Osteoblast (primary cell): ENCODE results near the gene POU2AF3. TPM values are rescaled to one million over a fixed set of nuclear protein-coding genes. Genes with fewer than 3 reads are reported as not detected.

Experiments
- DNase-seq: peaks from one replicate; pipeline ENCODE4 v3.0.0; 2011; ENCODE audit warnings: low spot score, mixed read lengths; ENCODE audit not compliant: insufficient read length; ENCODE audit errors: missing footprints
- H2AFZ ChIP-seq: 2 replicates; pipeline ENCODE4 v1.6.0; 2011; ENCODE audit warnings: mild to moderate bottlenecking, low read length
- H3K27ac ChIP-seq: 2 replicates; pipeline ENCODE4 v1.5.1; 2011; ENCODE audit warnings: mild to moderate bottlenecking, low read depth, low read length, moderate library complexity
- H3K27me3 ChIP-seq: 2 replicates; pipeline ENCODE4 v1.6.0; 2012; ENCODE audit warnings: mild to moderate bottlenecking, control low read depth, inconsistent platforms, low read length, moderate library complexity; ENCODE audit not compliant: insufficient read depth
- H3K36me3 ChIP-seq: 2 replicates; pipeline ENCODE4 v1.5.1; 2011; ENCODE audit warnings: mild to moderate bottlenecking, low read length, control low read depth, moderate library complexity; ENCODE audit not compliant: insufficient read depth
- H3K4me1 ChIP-seq: 2 replicates; pipeline ENCODE4 v1.5.1; 2011; ENCODE audit warnings: mild to moderate bottlenecking, low read length, control low read depth, moderate library complexity; ENCODE audit not compliant: insufficient read depth
- H3K4me2 ChIP-seq: 2 replicates; pipeline ENCODE4 v1.6.0; 2011; ENCODE audit warnings: mild to moderate bottlenecking, low read length; ENCODE audit not compliant: insufficient read depth
- H3K4me3 ChIP-seq: fragments of 200-600 bp; sonication (generic); 3 replicates; pipeline ENCODE4 v1.5.1; 2012; ENCODE audit warnings: mild to moderate bottlenecking, low read length, inconsistent platforms; ENCODE audit not compliant: insufficient read depth
- H3K79me2 ChIP-seq: 2 replicates; pipeline ENCODE4 v1.6.0; 2012; ENCODE audit warnings: mild to moderate bottlenecking, low read length, control low read depth, inconsistent platforms; ENCODE audit not compliant: insufficient read depth
- H3K9me3 ChIP-seq: 2 replicates; pipeline ENCODE4 v1.5.1; 2011; ENCODE audit warnings: low read depth, low read length, control low read depth
- H4K20me1 ChIP-seq: 2 replicates; pipeline ENCODE4 v1.6.0; 2012; ENCODE audit warnings: mild to moderate bottlenecking, low read length, control low read depth; ENCODE audit not compliant: insufficient read depth
- CTCF ChIP-seq: IDR thresholded peaks from 2 replicates; pipeline ENCODE4 v1.5.1; 2011; ENCODE audit warnings: mild to moderate bottlenecking, low read depth, low read length, moderate library complexity; ENCODE audit errors: extremely low read depth
- total RNA-seq: library from RNA; depleted of rRNA; stranded (reverse); fragments of >200 nt; gene quantifications from 2 replicates; pipeline ENCODE4 v1.2.3, GENCODE V29; 2012

Gene POU2AF3
- total RNA-seq, 1 donor: 0.36 TPM

DNA sequence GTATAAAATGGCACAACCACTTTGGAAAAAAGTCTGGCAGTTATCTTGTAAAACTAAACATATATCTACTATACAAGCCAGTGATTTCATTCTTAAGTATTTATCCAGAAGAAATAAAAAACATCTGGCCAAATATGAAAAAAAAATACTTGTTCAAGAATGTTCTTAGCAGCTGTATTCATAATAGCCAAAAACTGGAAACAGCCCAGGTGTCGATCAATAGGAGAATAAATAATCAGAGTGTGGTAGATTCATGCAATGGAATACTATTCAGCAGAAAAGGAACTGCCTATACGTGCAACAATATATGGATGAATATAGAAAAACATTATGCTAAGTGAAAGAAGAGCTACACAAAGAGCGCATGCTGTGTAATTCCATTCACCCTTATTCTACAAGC lies 44.0 kb downstream of the POU2AF3 start:
- TF ChIP-seq CTCF: no peak
- no peak overlapping the region for H3K27ac ChIP-seq
- H2AFZ ChIP-seq: no peak overlapping the region
- H3K4me2 ChIP-seq: no peak overlapping the region
- peaks cover 5% of the 10 kb centered on the region for H3K4me1 ChIP-seq
- H4K20me1 ChIP-seq: no peaks in the 10 kb centered on the region
- no peaks in the 10 kb centered on the region for H3K27me3 ChIP-seq
- H3K9me3 ChIP-seq: no peaks in the 10 kb centered on the region
- no peak for DNase-seq
- no peak overlapping the region for H3K4me3 ChIP-seq
- no peaks in the 10 kb centered on the region for H3K79me2 ChIP-seq
- H3K36me3 ChIP-seq: no peaks in the 10 kb centered on the region

GRCh38 chr11:111344032-111344431 lies 45.7 kb downstream of the POU2AF3 start:
- Histone ChIP-seq H3K36me3 (no peaks in the 10 kb centered on the region), H3K4me3 (no peak overlapping the region), H3K27ac (no peak overlapping the region), H3K79me2 (no peaks in the 10 kb centered on the region), H3K9me3 (no peaks in the 10 kb centered on the region), H3K4me2 (no peak overlapping the region), H2AFZ (no peak overlapping the region), H4K20me1 (no peaks in the 10 kb centered on the region), H3K4me1 (peaks cover 10% of the 10 kb centered on the region), H3K27me3 (no peaks in the 10 kb centered on the region)
- TF ChIP-seq CTCF: no peak
- DNase-seq: no peak

DNA sequence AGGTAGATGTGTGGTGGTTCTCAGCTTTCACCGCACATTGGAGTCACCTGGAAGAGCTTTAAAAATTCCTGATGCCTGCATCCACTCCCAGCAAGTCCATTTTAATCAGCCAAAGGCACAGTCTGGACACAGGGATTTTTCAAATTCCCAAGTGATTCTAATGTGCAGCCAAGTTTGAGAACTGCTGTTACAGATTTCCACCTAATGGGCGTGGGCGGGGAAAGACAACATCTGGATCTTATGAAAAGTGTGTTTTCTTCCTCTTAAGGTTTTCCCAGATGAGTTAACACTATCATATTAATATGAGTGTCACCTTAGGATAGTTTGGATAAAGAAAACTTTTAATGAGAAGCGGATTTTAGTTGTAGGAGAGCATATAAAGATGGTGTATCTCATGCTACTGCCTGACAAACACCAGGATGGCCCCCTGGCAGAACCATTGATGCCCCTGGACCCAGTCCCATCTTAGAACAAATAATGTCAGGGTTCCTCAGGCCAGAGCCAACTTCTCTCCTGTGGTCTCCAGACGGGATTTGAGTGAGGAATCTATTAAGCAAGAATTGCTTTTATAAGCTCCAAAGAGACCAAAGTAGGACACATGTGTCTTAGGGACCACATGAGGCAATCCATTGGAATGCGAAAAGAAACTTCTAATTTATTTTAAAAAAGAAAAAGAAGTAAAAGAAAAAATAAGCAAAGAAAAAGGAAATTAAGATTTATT lies 48.8 kb downstream of the POU2AF3 start:
- Histone ChIP-seq H3K9me3 (no peaks in the 10 kb centered on the region), H3K79me2 (no peaks in the 10 kb centered on the region), H3K27ac (no peak overlapping the region), H3K4me1 (peaks cover 10% of the 10 kb centered on the region), H3K4me3 (no peak overlapping the region), H3K36me3 (no peaks in the 10 kb centered on the region), H4K20me1 (no peaks in the 10 kb centered on the region), H3K4me2 (no peak overlapping the region), H3K27me3 (peaks cover 9% of the 10 kb centered on the region), H2AFZ (no peak overlapping the region)
- TF ChIP-seq CTCF: no peak
- no peak for DNase-seq

DNA sequence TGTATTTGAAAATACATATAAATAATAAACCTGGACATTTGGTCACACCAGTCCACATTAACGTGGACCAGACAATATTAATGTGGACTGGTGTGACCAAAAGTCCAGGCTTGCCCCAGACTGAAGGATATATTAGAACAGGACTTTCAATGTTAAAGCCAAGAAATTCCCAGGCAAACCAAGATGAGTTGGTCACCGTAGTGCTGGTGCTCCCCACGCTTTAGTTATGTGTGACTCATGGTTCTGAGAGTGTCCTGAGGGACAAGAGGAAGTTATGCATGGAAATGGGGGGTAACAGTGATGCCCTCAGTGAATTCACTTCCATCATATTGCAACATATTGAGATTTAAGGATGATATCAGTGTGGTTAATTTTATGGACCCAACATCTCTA lies 49.4 kb downstream of the POU2AF3 start:
- H3K36me3 ChIP-seq: no peaks in the 10 kb centered on the region
- peaks cover 10% of the 10 kb centered on the region for H3K4me1 ChIP-seq
- no peak for DNase-seq
- no peaks in the 10 kb centered on the region for H3K79me2 ChIP-seq
- H3K4me2 ChIP-seq: no peak overlapping the region
- H4K20me1 ChIP-seq: no peaks in the 10 kb centered on the region
- no peak overlapping the region for H2AFZ ChIP-seq
- TF ChIP-seq CTCF: no peak
- no peak overlapping the region for H3K4me3 ChIP-seq
- no peak overlapping the region for H3K27ac ChIP-seq
- H3K9me3 ChIP-seq: no peaks in the 10 kb centered on the region
- H3K27me3 ChIP-seq: peaks cover 9% of the 10 kb centered on the region
